IMR-90 (cell line): ENCODE measurements around the gene DGKH.

Experiments
- CEBPB ChIP-seq: IDR thresholded peaks from 2 replicates; pipeline ENCODE4 v1.6.1; 2012; ENCODE audit warnings: low read depth, low read length, improper control_type of control experiment
- ELK1 ChIP-seq: fragments of 150-350 bp; IDR thresholded peaks from 2 replicates; pipeline ENCODE4 v1.6.1; 2016; ENCODE audit warnings: low read depth, mild to moderate bottlenecking, low read length, moderate library complexity, borderline replicate concordance
- MXI1 ChIP-seq: IDR thresholded peaks from 2 replicates; pipeline ENCODE4 v1.6.1; 2012; ENCODE audit warnings: low read depth, mild to moderate bottlenecking, low read length, moderate library complexity, borderline replicate concordance
- POLR2A ChIP-seq: IDR thresholded peaks from 2 replicates; pipeline ENCODE4 v1.6.1; 2012; ENCODE audit warnings: mild to moderate bottlenecking, low read depth, low read length
- RCOR1 ChIP-seq: IDR thresholded peaks from 2 replicates; pipeline ENCODE4 v1.6.1; 2012; ENCODE audit warnings: mild to moderate bottlenecking, low read length, improper control_type of control experiment; ENCODE audit not compliant: insufficient replicate concordance
- SMC3 ChIP-seq: fragments of 150-350 bp; IDR thresholded peaks from 2 replicates; pipeline ENCODE4 v1.6.1; 2016; ENCODE audit warnings: low read depth, mild to moderate bottlenecking, antibody characterized with exemption, low read length, moderate library complexity
- TF ChIP-seq, protein P1 (sequence below): conservative IDR thresholded peaks from 2 replicates; pipeline ENCODE4 v1.5.1; 2012; ENCODE audit warnings: mild to moderate bottlenecking, low read depth, low read length, improper control_type of control experiment
- TF ChIP-seq, protein P2 (sequence below): fragments of 150-350 bp; IDR thresholded peaks from 2 replicates; pipeline ENCODE4 v1.6.1; 2017; ENCODE audit warnings: mild to moderate bottlenecking, antibody characterized with exemption, low read length, low read depth

DNA sequence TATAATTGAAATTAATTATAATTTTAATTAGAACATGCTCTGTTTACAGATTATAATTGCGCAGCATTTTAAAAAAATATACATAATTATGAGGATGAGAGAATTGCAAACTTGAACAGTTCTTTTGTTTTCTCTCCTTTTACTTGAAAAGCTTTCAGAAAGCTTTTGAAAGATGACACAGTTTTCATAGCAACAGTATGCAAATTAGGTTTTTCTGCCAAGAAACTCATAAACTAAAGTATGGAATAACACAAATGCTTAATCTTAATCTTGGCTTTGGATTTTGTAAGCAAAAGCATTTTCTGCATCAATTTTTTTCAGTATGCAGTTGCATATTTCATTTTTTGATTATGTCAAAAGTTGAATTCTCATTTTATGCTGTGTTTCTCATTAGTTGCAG lies 190.7 kb downstream of the DGKH start:
- TF ChIP-seq, protein P1, sequence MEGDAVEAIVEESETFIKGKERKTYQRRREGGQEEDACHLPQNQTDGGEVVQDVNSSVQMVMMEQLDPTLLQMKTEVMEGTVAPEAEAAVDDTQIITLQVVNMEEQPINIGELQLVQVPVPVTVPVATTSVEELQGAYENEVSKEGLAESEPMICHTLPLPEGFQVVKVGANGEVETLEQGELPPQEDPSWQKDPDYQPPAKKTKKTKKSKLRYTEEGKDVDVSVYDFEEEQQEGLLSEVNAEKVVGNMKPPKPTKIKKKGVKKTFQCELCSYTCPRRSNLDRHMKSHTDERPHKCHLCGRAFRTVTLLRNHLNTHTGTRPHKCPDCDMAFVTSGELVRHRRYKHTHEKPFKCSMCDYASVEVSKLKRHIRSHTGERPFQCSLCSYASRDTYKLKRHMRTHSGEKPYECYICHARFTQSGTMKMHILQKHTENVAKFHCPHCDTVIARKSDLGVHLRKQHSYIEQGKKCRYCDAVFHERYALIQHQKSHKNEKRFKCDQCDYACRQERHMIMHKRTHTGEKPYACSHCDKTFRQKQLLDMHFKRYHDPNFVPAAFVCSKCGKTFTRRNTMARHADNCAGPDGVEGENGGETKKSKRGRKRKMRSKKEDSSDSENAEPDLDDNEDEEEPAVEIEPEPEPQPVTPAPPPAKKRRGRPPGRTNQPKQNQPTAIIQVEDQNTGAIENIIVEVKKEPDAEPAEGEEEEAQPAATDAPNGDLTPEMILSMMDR, result no peak
- TF ChIP-seq POLR2A (no peak), MXI1 (no peak), ELK1 (no peak), SMC3 (no peak), RCOR1 (no peak), CEBPB (no peak)
- TF ChIP-seq, protein P2, sequence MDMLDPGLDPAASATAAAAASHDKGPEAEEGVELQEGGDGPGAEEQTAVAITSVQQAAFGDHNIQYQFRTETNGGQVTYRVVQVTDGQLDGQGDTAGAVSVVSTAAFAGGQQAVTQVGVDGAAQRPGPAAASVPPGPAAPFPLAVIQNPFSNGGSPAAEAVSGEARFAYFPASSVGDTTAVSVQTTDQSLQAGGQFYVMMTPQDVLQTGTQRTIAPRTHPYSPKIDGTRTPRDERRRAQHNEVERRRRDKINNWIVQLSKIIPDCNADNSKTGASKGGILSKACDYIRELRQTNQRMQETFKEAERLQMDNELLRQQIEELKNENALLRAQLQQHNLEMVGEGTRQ, result no peak
